GM23248 (cell line): ENCODE measurements around the gene HEATR1.

Experiments used
- EZH2 ChIP-seq: fragments of 200-600 bp; sonication (generic); IDR thresholded peaks from 2 replicates; pipeline ENCODE4 v1.6.1; 2018; ENCODE audit warnings: antibody characterized with exemption, mild to moderate bottlenecking; ENCODE audit not compliant: insufficient read depth, poor library complexity, severe bottlenecking
- EZH2phosphoT487 ChIP-seq: fragments of 200-600 bp; sonication (generic); IDR thresholded peaks from 2 replicates; pipeline ENCODE4 v1.6.1; 2018; ENCODE audit warnings: antibody characterized with exemption, moderate library complexity, mild to moderate bottlenecking, low read depth; ENCODE audit not compliant: insufficient read depth

- TF ChIP-seq EZH2: no peak
- no peak for TF ChIP-seq EZH2phosphoT487
Measured at GRCh38 chr1:236541710-236542109, 62.6 kb downstream of the HEATR1 start.
